Cortex of kidney (tissue), 1 donor: ENCODE measurements around the gene THY1.
"Not testable (repeated sequence)": the region's sequence is repeated elsewhere in the genome, so short reads cannot be mapped to it uniquely, and the experiment has no call there.

Experiments used
- DNase-seq: peaks from one replicate; lab custom pipeline; 2025; lab: John Stamatoyannopoulos, UW

The THY1 gene

DNA sequence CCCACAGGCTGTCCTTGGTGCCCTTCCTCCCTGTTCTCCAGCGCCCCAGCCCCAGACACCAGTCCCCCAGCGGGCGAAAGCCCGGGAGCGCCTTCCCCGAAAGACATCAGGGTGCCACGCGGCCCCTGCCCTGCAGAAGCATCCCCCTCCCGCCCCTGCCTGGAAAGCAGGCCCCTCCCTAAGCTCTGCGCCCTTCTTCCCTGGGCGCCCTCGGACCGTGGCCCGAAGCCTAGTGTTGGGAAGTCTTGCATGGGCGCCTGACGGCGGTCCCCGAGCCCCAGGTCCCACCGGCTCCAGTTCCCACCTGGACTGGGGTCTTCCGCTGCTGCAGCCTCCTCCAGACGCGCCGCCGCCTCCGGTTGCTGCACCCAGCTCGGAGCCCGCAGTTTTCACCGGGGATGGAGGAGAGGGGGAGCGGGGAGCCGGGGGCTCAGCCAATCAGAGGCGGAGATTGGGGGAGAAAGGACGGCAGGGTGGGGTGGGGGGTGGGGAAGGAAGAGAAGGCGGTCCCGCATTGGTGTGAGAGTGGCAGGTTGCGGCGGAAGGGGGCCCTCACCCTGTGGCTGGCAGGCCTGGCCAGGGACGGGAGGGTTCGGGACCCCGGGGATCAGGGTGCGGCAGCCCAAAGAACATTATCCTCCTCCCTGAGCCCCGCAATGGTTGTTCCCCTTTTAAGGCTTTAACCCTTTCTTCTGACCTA, at the start of gene THY1:
Gene THY1, minus strand, starts transcription at position 364 of the 700 bp plus-strand sequence. CDS start 2,267 bp downstream, outside the sequence.
- DNase-seq, result no peak

GRCh38 chr11:119472186-119472855, 49.3 kb upstream of the THY1 start:
- DNase-seq, result no peak

- no peak for DNase-seq
Observed at GRCh38 chr11:119471329-119471728, 48.4 kb upstream of the THY1 start.

- no peak for DNase-seq
Observed at GRCh38 chr11:119470317-119471291, 47.6 kb upstream of the THY1 start.

DNA sequence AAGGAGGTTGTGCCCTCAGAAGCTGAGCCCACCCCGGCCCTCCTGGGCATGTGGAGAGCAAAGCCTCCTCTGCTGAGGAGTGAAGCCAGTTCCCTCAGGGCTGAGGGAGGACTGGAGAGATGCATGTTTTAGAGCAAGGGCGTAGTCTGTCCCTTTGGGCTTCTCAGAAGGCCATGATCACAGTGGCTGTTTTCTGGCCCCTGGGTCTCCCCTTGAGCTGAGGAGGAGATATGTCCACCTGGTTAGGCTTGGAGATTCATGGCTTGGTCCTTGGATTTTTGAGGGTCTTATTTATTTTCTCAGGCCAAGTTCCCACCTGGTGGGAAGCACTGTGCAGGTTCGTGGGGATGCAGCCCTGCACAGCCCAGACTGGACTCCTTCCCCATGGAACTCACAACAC, 46.5 kb upstream of the THY1 start:
- DNase-seq, result no peak

GRCh38 chr11:119468511-119468910, 45.5 kb upstream of the THY1 start:
- no peak for DNase-seq

DNA sequence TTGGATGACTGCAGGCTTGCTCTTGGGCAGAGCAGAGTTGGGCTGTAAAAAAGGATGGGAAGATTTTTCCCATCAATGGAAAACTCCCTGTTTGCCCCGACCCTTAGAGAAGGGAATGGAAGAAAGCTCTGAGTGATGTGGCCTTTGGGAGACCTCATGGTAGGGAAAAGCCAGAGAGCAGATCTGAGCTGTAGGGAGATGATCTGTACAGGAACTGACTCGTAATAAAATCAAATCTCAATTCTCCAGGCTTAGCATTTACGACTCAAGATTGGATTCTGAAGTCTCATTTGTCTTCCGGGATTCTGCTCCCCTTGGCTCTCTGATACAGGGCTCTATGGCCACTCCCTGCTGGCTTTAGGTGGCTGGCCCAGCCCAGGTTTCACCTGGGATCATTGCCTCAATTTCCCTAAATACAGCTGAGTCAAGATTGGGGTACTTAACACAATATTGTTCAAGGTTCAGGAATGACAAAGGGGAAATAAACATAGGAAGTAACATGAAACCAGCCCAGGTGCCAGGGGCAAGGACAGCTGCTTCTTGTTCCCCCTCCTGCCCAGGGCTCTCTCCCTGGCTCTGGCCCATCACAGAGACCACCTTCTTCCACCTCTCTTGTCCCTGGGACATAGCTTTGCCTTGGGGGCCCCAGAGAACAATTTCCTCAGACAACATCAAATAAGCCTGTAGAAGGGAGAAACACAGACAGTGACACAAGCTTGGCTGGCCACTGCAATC, 38.4 kb upstream of the THY1 start:
- DNase-seq, result no peak

- DNase-seq, result no peak
Observed at GRCh38 chr11:119460582-119460981, 37.6 kb upstream of the THY1 start.

GRCh38 chr11:119460097-119460496, 37.1 kb upstream of the THY1 start:
- DNase-seq, result no peak

GRCh38 chr11:119459293-119459976, 36.5 kb upstream of the THY1 start:
- no peak for DNase-seq

GRCh38 chr11:119455708-119456107, 32.7 kb upstream of the THY1 start:
- not testable (repeated sequence) for DNase-seq

GRCh38 chr11:119455241-119455640, 32.3 kb upstream of the THY1 start:
- DNase-seq, result not testable (repeated sequence)

DNA sequence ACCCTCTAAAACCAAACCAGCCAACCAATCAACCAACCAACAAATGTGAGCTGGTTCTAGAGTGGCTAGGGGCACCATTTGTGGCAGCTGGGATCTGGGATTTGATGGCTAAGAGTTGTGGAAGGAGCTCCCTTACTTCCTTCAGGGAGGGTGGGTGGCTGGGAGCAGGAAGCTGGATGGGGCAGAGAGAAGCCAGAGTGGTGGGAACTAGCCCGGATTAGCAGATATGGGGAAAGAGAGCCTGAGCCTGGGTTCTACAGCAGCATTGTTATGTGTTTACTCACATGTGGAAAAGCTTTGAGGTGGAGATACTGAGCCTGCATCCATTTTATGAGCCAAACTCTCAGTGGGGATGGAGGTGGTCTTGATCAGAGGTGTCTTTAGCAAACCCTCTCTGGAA, 30.9 kb upstream of the THY1 start:
- no peak for DNase-seq

GRCh38 chr11:119450590-119451326, 27.8 kb upstream of the THY1 start:
- DNase-seq, result no peak

- no peak for DNase-seq
Observed at GRCh38 chr11:119449498-119449897, 26.5 kb upstream of the THY1 start.

- no peak for DNase-seq
Observed at GRCh38 chr11:119448380-119448779, 25.4 kb upstream of the THY1 start.

DNA sequence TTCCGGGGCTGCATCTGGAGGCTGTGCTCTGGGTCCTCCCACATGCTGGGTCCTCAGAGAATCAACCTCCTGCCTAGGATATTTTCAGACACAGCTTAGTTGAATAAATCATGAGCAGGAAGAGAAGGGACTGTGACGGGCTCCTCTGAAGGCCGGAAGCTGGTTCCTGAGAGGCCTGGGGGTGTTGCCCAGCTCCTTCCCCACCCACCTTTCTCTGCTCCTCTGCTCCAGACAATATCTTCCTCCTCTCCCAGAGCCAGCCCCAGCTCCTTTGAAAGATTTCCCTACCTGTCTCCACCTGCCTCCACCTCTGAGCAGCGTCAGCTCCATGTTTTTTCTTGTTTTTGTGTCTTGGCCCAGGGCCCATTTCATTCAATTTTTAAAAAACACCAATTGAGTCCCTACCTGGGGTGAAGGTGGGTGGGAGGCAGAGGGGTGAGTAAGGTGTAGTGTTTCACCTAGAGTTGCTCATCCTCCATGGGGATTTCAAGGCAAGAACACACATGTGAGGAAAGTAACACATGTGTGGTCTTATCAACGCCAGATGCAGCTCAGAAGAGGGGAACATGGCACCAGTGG, 24.8 kb upstream of the THY1 start:
- DNase-seq, result no peak

- DNase-seq, result no peak
Observed at GRCh38 chr11:119446871-119447663, 24.1 kb upstream of the THY1 start.

DNA sequence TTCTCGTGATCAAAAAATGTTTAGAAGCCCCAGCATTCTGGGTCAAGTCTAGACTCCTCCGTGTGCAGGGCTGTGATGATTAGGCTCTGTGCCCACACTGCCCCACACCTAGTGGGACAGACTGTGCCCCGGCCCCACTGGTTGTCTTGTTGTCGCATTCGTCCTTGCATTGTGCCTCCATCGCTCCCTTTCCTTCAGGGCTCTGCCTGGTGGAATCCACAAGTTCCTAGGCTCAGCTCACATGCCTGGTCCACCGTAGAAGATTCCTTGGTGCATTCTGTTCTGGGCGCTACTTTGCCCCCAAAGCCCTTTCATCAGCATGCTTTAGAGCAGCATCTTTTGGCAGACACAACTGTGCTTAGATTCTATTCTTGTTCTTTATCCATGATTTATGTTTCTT, 23.5 kb upstream of the THY1 start:
- DNase-seq, result no peak
